Measurements from ENCODE around the gene STK39.

Gene STK39

GRCh38 chr2:167990062-167990461, 257.3 kb downstream of the STK39 start:
- TF ChIP-seq, protein P1, sequence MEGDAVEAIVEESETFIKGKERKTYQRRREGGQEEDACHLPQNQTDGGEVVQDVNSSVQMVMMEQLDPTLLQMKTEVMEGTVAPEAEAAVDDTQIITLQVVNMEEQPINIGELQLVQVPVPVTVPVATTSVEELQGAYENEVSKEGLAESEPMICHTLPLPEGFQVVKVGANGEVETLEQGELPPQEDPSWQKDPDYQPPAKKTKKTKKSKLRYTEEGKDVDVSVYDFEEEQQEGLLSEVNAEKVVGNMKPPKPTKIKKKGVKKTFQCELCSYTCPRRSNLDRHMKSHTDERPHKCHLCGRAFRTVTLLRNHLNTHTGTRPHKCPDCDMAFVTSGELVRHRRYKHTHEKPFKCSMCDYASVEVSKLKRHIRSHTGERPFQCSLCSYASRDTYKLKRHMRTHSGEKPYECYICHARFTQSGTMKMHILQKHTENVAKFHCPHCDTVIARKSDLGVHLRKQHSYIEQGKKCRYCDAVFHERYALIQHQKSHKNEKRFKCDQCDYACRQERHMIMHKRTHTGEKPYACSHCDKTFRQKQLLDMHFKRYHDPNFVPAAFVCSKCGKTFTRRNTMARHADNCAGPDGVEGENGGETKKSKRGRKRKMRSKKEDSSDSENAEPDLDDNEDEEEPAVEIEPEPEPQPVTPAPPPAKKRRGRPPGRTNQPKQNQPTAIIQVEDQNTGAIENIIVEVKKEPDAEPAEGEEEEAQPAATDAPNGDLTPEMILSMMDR (conservative IDR thresholded peaks at IDR 0.05; ENCODE audit: low read depth, low read length): no peak
- H3K4me3 ChIP-seq (ENCODE audit: low read length): no peak overlapping the region
- DNase-seq (ENCODE audit: low read depth): no peak

- no peak for DNase-seq (ENCODE audit: low read depth)
- H3K4me3 ChIP-seq (ENCODE audit: low read length): no peak overlapping the region
- TF ChIP-seq, protein P1 (conservative IDR thresholded peaks at IDR 0.05; ENCODE audit: low read depth, low read length): no peak
These were observed 259.1 kb downstream of the STK39 start for GRCh38 chr2:167988296-167988695.

DNA sequence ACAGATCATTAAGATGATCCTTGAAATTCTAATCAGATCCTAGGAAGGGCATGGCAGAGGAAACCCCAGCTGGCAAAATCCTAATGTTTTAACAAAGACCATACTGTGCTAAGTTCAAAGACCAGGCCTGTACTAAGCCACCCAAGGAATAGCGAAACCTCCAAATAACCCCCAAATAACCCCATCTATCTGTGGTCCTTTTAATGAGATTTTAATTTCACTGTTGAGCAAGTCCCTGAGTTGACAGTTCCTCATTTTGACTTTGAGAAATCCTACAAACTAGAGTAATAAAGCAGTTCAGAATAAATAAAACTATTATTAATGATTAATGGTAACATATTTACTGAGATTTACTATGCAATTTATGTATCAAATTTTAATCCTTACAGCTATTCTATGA, 259.8 kb downstream of the STK39 start:
- no peak for DNase-seq (ENCODE audit: low read depth)
- TF ChIP-seq, protein P1 (conservative IDR thresholded peaks at IDR 0.05; ENCODE audit: low read depth, low read length): no peak
- no peak overlapping the region for H3K4me3 ChIP-seq (ENCODE audit: low read length)

DNA sequence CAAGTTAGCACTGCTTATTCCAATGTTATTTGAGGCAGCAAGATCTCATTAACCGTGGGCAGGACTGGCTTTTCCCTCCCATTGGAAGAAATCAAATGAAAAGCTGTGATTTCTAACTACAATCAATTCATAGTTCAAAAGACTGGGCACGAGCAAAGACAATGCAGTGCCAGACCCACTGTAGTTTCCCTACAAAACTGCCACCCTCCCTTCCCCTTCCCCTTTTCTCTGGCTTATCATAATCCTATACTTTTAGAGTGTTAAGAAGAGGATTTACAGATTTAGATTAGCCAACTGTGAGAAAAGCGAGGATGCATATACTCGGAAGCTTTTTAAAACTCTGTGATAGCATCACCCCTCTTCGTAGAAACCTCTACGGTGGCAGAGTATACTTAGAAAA, 260.4 kb downstream of the STK39 start:
- DNase-seq (ENCODE audit: low read depth): no peak
- H3K4me3 ChIP-seq (ENCODE audit: low read length): no peak overlapping the region
- TF ChIP-seq, protein P1 (conservative IDR thresholded peaks at IDR 0.05; ENCODE audit: low read depth, low read length): no peak

GRCh38 chr2:167986223-167986622, 261.2 kb downstream of the STK39 start:
- no peak for DNase-seq (ENCODE audit: low read depth)
- H3K4me3 ChIP-seq (ENCODE audit: low read length): no peak overlapping the region
- TF ChIP-seq, protein P1 (conservative IDR thresholded peaks at IDR 0.05; ENCODE audit: low read depth, low read length): no peak

DNA sequence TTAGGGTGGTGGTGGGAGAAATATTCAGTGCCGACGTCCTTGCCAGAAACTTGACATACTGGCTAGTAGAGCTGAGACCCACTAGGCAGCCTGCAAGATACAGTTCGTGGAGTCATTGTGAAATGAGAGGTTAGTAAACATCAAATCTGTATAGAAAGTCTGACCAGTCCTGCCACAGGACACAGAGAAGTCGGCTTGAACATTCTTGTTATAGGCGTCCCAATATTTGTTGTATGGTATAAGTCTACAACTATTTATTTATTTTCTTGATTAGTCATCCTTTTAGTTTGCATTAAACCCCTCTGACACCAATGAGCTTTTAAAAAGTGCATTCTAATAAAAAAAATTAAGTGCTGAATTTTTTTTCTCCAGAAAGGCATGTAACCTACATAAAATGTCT, 265.4 kb downstream of the STK39 start:
- no peak overlapping the region for H3K4me3 ChIP-seq (ENCODE audit: low read length)
- TF ChIP-seq, protein P1 (conservative IDR thresholded peaks at IDR 0.05; ENCODE audit: low read depth, low read length): no peak
- no peak for DNase-seq (ENCODE audit: low read depth)

DNA sequence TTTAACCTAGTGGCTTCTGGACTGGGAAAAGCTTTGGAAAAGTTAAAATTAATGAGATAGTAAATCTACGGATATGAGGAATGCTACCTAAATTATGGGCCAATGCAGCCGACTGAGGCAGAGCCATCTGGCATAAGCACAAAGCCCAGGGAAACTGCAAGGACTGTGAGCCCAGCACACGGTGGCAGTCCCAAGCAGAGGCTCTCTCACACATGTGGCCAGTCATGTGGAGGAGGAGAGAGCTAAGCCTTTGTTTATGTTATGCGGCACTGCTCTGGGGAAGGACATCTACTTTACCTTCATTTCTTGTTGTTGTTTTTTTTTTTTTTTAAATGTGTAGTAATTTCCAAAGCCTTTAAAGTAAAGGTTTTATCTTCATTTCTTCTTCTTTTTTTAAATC, 267.0 kb downstream of the STK39 start:
- H3K4me3 ChIP-seq (ENCODE audit: low read length): no peak overlapping the region
- DNase-seq (ENCODE audit: low read depth): no peak
- TF ChIP-seq, protein P1 (conservative IDR thresholded peaks at IDR 0.05; ENCODE audit: low read depth, low read length): no peak

All from retinal pigment epithelial cell (primary cell).